Hematopoietic multipotent progenitor cell treated with erythropoietin and hydrocortisone succinate and interleukin-3 and kit ligand, for 6 days (in vitro differentiated cells): Measurements from ENCODE around the gene DMBT1.

ENCODE experiments used
- DNase-seq: peaks from one replicate; pipeline ENCODE4 v3.0.0-alpha.2; 2015

Gene DMBT1

DNA sequence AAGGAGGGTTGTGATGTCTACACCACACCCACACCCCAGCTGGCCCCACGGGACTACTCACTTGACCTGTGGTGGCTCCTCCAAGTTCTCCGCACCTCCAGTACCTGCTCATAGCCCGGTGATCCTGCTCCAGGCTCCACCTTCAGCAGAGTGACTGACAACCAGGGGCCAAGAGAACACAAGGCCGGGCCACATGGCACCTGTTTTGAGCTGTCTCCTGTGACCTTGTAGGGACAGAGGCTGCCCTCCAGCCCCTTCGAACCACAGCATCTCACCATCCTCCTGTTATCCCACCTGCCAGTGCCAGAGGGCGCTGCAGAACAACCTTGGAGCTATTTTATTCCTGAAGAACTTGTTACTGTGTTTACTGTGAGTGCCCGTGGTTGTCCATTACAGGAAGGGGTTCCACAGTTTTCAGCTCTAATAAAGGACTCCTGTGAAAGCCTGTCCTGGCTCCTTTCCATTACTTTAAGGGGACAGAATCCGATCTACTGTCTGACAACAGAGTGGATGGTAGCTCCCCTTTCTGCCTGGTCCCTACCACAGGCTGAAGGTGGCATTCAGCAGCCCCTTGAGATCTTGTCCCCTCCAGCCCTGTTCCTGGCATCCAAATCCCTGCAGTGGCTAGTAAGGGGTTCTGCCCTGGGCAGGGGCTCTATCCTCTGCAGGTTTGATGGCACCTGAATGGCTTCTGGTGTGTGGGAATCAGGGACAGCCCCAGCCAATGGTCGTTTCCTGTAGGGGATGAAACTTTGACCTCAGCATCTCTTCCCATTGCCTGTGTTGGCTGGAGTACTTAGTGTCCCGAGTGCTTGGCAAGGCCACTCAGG lies 88.3 kb downstream of the DMBT1 start:
- peak; percentile 57 for DNase-seq

DNA sequence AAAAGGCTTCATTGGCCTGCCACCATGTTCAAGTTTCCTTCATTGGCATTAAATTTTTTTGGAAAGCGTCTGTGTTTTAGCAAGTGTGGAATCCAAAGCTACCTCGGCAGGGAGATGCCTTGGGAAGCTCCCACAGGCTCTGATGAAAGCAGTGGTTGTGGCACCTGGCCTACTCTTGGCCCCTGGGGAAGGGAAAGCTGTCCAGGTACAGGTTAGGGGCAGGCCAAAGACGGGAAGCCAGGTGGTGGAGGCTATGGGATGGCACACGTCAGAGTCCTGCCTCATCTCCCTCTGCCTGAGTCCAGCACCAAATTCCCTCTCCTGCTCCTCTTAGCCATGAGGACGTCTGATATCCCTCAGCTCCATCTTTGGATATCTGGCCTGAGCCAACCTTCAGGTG lies 89.3 kb downstream of the DMBT1 start:
- DNase-seq, result no peak

DNA sequence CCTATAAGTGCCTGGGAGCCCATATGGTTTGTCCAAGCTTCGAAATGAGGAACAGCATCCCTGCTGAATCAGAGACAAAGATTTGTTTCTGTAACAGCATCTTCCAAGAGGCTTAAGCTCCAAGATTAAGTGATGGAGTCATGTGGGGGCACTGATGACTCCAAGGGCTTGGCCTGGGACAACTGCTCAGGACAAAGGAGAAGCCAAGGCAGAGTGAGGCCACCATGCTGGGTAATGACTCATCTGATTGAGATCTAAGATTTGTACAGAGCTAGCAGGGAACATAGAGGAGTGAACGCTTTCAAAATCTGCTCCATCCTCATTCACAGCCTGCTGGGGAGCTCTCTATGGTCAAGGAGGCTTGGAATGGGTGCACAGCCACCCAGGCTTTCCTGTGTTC lies 89.8 kb downstream of the DMBT1 start:
- no peak for DNase-seq

DNA sequence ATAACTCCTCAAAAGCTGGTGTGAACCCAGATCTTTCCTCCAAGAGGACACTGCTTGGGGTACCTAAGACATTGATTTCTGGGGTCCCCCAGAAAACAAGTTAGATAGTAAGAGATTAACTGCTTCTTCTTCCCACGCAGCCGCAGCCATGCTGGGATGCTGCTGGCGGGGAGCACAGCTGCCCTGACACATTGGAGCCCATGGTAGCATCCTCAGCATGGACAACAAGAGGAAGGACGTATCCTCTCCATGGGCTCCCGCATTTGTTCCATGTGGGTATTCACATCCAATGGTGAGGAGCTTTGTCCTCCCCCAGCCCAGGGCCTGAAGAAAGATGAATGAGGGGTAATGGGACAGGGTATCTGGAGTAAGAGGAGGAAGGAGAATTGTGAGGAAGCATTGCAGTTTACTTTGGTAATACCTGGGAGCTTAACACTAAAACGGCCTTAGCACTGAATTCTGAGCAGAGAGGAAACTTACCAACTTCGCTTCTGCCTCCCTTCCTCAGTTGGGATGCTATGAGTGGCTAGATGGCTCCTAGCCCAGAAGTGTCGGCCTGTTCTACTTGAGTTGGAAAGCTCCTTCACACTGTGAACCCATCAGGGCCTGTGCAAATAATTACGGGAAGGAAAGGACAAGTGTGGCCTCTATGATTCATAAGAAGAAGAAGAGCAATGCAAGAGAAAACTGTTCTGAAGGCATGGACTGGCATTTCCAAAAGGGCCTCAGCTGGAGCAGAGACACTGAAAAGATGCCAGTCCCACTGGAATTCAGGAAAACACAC lies 95.2 kb downstream of the DMBT1 start:
- DNase-seq, result no peak

DNA sequence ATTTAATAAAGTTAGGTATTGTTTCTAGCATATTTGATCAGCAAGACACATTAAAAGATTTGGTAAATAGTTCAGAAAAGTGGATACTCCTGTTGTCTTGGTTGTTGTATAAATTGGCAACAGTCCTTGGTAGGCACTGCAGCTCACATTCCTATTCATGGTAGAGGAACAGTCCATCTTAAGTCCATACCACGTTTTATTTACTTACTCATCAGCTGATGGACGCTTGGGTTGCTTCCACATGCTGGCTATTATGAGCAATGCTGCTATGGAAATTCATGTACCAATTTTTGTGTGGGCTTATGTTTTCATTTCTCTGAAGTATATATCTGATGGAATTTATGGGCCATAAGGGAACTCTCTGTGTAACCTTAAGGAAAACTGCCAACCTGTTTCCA lies 95.8 kb downstream of the DMBT1 start:
- no peak for DNase-seq

DNA sequence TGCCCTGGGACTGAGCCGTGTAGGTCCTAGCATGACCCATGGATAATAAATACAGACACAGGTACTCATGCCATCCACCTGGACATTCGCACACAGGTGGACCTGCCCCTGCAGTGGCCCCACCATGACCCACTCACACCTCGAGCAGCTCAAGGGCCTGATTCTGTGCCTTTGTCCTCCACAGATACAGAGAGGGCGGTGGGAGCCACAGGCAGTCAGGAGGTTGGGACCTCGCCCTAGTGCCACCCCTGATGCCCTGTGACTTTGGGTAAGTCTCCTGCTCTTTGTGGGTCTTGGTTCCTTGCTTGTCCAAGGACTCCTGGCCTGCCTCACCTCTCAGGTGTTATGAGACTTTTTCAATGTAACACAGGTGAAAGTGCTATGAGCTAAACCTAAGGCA lies 96.2 kb downstream of the DMBT1 start:
- no peak for DNase-seq

DNA sequence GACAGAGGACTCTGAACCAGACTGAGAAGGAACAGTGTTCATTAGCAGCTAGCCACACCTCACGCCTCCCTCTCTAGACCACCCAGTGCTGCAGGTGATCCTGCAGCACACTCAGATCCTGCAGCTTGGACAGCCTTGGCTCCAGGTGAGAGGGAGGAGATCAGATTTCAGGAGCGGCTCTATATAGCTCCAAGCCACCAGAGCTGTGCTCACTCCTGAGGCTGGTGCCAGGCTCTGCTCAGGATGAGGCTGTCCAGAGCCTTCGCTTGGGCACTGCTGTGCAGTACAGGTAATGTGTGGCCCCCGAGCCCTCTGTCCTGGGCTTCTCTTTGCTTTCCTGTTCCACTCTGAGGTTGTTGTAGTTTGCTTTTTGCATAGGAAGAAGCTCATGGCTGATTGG lies 96.7 kb downstream of the DMBT1 start:
- no peak for DNase-seq

DNA sequence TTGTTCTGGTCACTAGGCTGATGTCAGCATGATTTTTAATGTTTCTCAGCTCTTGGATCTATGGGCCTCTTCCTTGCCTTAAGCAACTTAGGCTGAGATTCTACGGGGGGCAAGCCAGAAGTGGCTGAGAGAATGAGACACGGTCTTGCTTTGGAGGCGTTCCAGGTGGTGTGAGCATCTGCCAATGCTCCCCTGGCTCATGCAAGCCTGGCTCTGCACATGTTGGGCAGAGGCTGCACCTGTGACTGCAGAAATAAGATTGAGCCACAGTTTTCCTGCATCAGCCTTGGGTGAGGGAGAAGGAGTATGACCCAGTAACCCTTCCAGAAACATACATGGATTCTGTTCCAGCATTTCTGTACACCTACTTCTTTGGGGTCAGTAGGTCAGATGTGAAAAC lies 97.2 kb downstream of the DMBT1 start:
- DNase-seq, result no peak

DNA sequence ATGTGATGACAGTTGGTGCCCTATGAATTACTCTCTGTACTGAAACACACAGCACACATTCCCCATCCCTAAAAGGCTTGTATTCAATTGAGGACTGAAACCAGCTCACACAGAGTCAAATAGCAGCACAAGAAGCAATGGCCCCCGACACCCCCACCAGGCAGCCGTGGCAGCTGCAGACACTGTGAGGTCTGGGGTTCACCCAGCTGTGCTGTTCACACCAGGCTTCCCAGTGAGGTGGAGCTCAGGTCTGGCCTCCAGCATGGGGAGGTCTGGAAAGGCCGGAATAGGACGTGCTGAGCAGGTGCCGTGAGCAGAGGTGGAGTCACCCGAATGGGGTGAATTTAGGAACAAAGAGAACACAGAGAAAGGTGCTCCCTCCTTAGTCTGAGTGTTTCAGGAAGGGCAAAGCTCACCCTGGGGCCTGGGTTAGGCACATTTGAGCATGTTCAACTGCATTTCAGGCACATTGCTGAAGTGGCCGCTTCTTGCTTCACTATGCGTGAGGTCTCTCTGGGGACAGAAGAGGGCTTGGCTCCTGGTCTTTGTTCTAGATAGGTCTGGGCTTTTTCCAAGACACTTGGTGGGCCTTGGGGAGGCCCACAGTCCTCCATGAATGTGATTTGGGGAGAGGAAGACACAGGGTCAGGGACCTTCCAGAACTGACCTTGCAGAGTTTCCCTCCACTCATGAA lies 97.9 kb downstream of the DMBT1 start:
- DNase-seq, result no peak

DNA sequence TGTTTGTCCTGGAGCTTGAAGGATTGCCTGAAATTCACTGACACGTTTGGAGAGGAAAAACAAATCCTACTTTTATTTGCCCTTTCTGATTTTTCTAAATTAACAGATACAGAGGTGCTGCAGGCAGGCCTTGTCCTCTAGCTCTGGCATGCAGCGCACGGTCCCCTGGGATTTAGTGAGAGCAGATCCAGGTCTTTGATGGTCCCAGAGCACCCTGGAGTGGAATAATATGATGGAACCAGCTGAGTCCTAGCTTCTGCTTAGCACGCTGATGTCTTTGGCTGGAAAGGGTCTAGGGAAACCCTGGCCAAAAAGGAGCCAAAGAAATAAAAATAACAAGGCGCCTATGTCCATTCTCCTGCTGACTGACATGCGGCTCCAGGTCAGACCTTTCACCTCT lies 98.6 kb downstream of the DMBT1 start:
- DNase-seq, result no peak

DNA sequence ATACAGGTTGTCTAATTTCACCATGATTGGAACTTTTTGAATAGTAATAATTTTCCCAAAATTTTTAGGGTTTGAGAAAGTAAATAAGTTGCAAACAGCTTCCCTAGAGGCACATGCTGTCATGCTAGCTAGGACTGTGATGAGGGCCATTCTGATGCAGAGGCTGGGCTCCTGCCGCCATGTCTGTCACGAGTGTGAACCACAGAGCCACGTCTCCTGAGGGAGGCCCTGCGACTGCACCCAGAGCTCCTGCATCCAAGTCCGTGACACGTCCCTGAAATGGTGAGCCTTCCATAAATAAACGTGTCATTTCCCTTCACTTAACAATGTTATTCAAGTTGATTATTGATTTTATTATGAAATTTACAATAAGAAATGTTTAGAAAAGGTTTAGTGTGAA lies 99.1 kb downstream of the DMBT1 start:
- DNase-seq, result no peak

DNA sequence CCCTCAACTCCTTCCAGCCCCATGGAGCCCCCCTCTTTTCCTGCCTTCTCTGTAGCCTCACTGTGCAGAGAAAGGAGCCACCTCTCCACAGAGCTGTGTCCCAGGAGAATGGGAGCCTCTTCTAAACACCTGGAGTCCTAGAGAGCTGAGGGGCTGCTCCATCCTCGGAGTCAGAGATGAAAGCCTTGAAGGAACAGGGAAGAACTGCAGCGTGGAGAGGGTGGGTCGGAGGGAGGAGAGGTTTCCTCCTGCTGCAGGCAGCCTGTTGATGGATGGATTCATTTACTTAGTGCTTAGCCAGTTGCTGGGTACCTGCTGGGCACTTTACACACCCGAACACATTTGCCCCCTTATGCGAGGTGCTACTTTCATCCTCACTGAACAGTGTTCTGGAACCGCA lies 100.1 kb downstream of the DMBT1 start:
- no peak for DNase-seq

DNA sequence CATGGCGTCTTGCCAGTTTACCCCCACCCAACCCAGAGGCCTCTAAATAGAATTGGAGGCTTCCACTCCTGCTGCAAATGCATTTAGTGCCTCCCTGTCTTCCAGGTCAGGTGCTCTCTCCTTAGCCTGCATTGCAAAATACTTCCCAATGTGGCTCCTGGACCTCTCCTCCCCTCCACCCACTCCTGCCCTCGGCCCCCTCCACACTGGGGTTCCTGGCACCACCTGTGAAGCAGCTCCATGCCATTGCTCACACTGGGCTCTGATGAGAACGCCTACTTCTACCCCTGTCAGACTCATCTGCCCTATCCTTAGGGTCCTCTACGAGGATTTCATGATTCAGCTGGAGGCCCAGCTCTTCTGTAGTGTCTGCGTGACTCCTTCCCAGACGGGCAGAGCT lies 101.7 kb downstream of the DMBT1 start:
- no peak for DNase-seq

DNA sequence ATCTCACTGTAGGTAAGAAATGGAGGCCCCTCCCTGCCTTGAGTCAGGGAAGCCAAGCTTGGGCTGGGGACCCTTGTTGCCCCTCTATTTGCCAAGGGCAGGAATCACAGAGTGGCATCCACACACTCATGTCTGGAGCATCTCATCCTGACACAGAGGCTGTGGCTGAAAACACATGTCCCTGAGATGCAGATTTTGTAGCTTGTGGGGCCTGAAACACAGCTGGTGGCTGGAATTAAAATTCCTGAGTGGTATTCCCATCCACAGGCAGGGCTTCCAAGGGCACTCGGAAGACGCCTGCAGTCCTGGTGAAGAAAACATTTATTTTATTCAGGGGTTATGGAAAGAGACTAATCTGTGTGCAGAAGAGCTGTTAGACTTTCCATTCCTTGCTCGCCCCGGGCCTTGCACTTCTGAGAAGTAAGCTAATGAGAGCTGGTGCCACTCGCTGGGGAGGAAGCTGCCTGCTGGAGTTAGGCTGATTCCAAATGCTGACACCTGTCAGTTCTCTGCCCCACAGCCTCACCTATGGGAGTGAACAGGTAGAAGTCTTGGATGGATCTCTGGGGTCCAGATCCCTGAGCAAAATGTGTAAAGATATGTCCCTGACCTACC lies 103.1 kb downstream of the DMBT1 start:
- DNase-seq, result no peak

DNA sequence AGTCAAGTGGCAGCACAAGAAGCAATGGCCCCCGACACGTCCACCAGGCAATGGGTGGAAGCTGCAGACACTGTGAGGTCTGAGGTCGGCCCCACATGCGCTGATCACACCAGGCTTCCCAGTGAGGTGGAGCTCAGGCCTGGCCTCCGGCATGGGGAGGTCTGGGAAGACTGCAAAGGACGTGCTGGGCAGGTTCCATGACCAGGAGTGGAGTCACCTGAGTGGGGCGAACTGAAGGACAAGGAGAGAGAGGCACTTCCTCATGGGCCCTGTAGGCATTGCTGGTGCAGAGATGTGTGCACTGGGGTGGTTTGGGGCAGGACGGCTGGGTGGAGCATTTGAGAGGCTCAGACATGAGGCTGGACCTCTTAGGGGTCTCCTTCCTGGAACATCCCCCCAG lies 103.9 kb downstream of the DMBT1 start:
- DNase-seq, result no peak

DNA sequence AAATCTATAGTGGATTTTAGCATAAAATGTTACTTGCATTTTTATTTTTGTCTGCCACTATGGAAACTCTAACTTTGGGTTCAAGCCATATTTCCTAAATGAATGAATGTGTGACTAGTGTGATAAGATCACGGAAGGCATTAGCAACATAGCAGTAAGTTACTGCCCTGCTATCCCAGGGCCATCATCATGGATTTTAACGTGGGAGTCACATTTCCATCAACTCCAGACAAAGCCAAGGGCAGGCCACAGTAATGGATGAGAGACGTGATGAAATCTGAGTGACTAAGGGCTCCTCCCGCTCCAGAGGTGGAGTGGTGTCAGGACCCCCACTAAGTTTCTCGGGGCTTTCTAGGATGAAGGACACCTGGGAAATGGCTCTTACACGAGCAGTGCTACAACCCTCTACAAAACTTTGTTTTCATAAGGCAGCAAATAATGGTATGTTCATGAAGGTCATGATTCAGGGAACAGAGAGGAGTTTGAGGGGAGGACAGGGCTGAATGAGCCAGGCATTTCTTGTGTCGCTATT lies 104.8 kb downstream of the DMBT1 start:
- no peak for DNase-seq

DNA sequence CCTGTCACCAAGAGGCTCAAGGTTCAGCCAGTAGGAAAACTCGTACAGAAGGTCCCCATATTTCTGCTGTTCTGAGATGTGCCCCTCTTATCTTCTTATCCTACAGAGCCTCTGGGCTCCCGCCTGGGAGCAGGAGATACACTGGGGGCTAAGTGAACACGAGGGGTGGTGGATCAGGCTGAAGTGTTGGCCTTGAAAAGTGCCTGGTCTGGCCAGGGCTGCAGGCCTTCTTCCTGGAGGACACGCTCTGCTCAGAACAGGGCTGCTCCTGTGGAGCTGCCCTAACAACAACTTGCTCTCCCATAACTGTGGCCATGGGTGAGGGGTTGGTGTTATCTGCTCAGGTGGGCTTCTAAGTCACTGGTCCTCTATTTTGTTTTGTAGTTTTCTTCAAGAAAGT lies 105.4 kb downstream of the DMBT1 start:
- no peak for DNase-seq

DNA sequence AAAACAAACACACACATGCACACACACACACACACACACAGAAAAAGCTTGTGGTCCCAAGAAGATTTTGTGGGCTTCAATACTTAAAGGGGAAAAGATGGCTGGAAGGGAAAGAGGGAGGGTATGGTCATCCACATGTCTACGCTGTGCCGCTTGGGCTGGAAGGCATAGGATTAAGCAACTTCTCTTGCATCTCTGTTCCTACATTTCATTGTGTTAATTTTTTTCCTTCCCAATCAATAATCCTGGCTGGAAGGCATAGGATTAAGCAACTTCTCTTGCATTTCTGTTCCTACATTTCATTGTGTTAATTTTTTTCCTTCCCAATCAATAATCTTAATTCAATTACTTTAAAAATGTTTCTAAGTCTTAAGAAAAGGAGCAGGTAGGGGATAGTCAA lies 108.5 kb downstream of the DMBT1 start:
- no peak for DNase-seq

DNA sequence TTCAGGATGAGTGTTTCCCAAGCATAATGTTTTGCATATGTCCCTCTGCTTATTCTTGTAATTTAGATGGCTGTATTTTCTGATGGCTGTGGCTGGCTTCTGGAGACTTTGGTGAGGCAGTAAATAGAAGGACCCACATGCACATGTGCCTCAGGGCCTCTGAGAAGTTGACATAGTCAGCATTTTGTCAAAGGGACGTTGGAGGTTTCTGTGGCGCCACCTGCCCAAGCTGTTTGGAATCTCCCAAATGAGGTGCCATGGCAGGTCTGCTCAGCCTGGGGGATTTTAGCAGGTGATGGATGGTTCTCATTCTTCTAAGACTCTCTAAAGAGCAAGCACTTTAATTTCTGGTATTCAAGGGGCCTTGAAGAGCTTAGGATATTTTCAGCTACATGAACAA lies 109.3 kb downstream of the DMBT1 start:
- no peak for DNase-seq

DNA sequence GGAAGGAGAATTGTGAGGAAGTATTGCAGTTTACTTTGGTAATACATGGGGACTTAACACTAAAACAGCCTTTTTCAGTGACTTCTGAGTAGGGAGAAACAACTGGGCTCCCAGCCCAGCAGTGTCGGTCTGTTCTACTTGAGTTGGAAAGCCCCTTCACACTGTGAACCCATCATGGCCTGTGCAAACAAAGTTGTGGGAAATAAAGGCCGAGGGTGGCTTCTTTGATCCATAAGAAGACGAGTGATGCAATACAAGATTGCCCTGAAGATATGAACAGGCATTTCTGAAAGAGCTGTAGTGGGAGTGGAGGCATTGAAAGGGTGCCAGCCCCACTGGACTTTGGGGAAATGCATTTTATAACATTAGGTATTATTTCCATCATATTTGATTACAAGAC lies 110.8 kb downstream of the DMBT1 start:
- no peak for DNase-seq

DNA sequence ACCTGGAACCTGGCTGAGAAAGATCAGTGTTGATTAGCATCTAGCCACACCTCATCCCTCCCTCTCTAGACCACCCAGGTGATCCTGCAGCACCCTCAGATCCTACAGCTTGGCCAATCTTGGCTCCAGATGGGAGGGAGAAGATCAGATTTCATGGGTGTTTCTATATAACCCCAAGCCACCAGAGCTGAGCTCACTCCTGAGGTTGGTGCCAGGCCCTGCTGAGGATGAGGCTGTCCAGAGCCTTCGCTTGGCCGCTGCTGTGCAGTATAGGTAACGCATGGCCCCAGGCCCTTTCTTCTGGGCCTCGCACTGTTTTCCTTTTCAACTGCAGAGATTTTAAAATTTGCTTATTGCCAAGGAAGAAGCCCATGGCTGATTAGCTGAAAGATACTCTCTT lies 112.1 kb downstream of the DMBT1 start:
- no peak for DNase-seq

DNA sequence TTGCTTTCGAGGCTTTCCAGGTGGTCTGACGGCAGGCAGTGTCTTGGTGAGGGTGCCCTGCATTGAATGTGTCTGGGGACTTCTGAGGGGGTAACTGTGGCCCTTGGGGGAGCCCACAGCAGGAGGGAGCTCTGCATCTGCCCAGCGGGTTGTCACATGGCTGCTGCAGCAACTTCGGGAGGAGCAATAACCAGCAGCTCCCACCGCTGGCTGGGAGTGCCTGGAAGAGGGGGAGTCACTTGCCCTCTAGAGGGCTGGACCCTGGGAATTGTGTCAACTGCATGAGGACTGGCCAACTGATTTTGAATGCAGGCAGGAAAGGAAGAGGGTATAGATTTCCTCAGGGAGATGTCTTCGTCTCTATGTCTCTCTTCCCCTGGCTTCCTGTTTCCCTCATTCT lies 112.7 kb downstream of the DMBT1 start:
- no peak for DNase-seq

DNA sequence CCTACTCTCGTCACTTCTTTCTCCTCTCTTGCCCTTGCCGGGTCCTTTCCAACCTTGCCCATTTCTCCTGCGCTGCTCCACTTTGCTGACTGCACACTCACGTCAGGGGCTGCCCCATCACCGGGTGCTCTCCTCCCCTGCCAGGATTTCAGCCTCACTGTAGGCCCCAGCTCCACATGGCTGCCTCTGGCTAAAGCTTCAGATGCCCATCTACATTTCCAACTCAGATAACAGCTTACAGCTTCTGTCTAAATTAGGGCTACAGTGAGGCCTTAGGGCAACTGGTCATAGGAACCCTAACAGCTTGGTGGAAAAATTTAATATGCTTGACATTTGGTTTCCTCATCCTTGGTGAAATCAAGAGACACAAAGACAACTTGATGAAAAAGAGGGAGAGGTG lies 113.2 kb downstream of the DMBT1 start:
- no peak for DNase-seq
